Measurements from ENCODE around the gene NTM. TPM values are rescaled to one million over a fixed set of nuclear protein-coding genes. Genes with fewer than 3 reads are reported as not detected.

The NTM gene
- total RNA-seq, 4 donors from 2014 or later: 0.40 to 3.1 (median 2.1) TPM; not detected in 1

GRCh38 chr11:132184079-132184478, 813.7 kb downstream of the NTM start:
- no peaks in the 10 kb centered on the region for H3K27me3 ChIP-seq
- H3K4me3 ChIP-seq: no peak overlapping the region
- no peaks in the 10 kb centered on the region for H3K9me3 ChIP-seq
- no peak for DNase-seq
- H3K27ac ChIP-seq: no peak overlapping the region
- intact Hi-C loops (cut with DNase I; ENCODE audit: low total_unique reads) (no loop called here), in situ Hi-C loops (cut with MboI; ENCODE audit: low pct_ligation_motif_present in 1 of 4, low pct_unique_long_range_greater_than_20kb in 1 of 4, low sequenced_read_pairs in 3 of 4) (no loop called here)
- WGBS, 2 donors (ENCODE audit: low coverage in 1 of 2): 62 to 100% methylated on average over 2 to 4 of the region's 4 CpGs
- TF ChIP-seq POLR2AphosphoS5 (IDR thresholded peaks at IDR 0.05) (no peak), CTCF (IDR thresholded peaks at IDR 0.05) (no peak), EP300 (IDR thresholded peaks at IDR 0.05; ENCODE audit: low read depth) (no peak)
- H3K4me1 ChIP-seq: no peaks in the 10 kb centered on the region
- H3K36me3 ChIP-seq: no peaks in the 10 kb centered on the region

GRCh38 chr11:132185726-132186592, 815.5 kb downstream of the NTM start:
- no peak overlapping the region for H3K27ac ChIP-seq
- DNase-seq: no peak
- in situ Hi-C loops (cut with MboI; ENCODE audit: low pct_ligation_motif_present in 1 of 4, low pct_unique_long_range_greater_than_20kb in 1 of 4, low sequenced_read_pairs in 3 of 4) (no loop called here), intact Hi-C loops (cut with DNase I; ENCODE audit: low total_unique reads) (no loop called here)
- H3K9me3 ChIP-seq: no peaks in the 10 kb centered on the region
- no peak overlapping the region for H3K4me3 ChIP-seq
- TF ChIP-seq POLR2A (IDR thresholded peaks at IDR 0.05) (no peak), CTCF (IDR thresholded peaks at IDR 0.05) (no peak), POLR2AphosphoS5 (IDR thresholded peaks at IDR 0.05) (no peak), EP300 (IDR thresholded peaks at IDR 0.05; ENCODE audit: low read depth) (no peak)
- no peaks in the 10 kb centered on the region for H3K36me3 ChIP-seq
- WGBS, 2 donors (ENCODE audit: low coverage in 1 of 2): 68 to 80% methylated on average over 9 to 12 of the region's 12 CpGs
- H3K27me3 ChIP-seq: no peaks in the 10 kb centered on the region
- no peaks in the 10 kb centered on the region for H3K4me1 ChIP-seq

GRCh38 chr11:132186699-132187098, 816.3 kb downstream of the NTM start:
- WGBS, 2 donors (ENCODE audit: low coverage in 1 of 2): 64% methylated on average over 6 of the region's 6 CpGs; no CpG with 5 or more reads in 1 of the 2 donors
- intact Hi-C loops (cut with DNase I; ENCODE audit: low total_unique reads): no loop called here
- Histone ChIP-seq H3K36me3 (no peaks in the 10 kb centered on the region), H3K4me3 (no peak overlapping the region), H3K27ac (no peak overlapping the region), H3K27me3 (no peaks in the 10 kb centered on the region), H3K4me1 (no peaks in the 10 kb centered on the region), H3K9me3 (no peaks in the 10 kb centered on the region)
- no peak for DNase-seq
- in situ Hi-C loops (cut with MboI; ENCODE audit: low pct_ligation_motif_present in 1 of 4, low pct_unique_long_range_greater_than_20kb in 1 of 4, low sequenced_read_pairs in 3 of 4): no loop called here
- TF ChIP-seq POLR2AphosphoS5 (IDR thresholded peaks at IDR 0.05) (no peak), POLR2A (IDR thresholded peaks at IDR 0.05) (no peak), EP300 (IDR thresholded peaks at IDR 0.05; ENCODE audit: low read depth) (no peak), CTCF (IDR thresholded peaks at IDR 0.05) (no peak)

GRCh38 chr11:132187386-132187785, 817.0 kb downstream of the NTM start:
- no peak overlapping the region for H3K4me3 ChIP-seq
- no peaks in the 10 kb centered on the region for H3K9me3 ChIP-seq
- 74 to 84% methylated on average over 3 to 4 of the region's 4 CpGs for WGBS, 2 donors (ENCODE audit: low coverage in 1 of 2)
- H3K36me3 ChIP-seq: no peaks in the 10 kb centered on the region
- in situ Hi-C loops (cut with MboI; ENCODE audit: low pct_ligation_motif_present in 1 of 4, low pct_unique_long_range_greater_than_20kb in 1 of 4, low sequenced_read_pairs in 3 of 4) (no loop called here), intact Hi-C loops (cut with DNase I; ENCODE audit: low total_unique reads) (no loop called here)
- TF ChIP-seq POLR2A (IDR thresholded peaks at IDR 0.05) (no peak), CTCF (IDR thresholded peaks at IDR 0.05) (no peak), EP300 (IDR thresholded peaks at IDR 0.05; ENCODE audit: low read depth) (no peak), POLR2AphosphoS5 (IDR thresholded peaks at IDR 0.05) (no peak)
- H3K4me1 ChIP-seq: no peaks in the 10 kb centered on the region
- H3K27me3 ChIP-seq: no peaks in the 10 kb centered on the region
- DNase-seq: no peak
- H3K27ac ChIP-seq: no peak overlapping the region

Measured in transverse colon (tissue), 4 donors.